Bladder microvascular endothelial cell (primary cell): ENCODE results near the gene CAMK2A. TPM values are rescaled to one million over a fixed set of nuclear protein-coding genes. Genes with fewer than 3 reads are reported as not detected.

ENCODE experiments used
- total RNA-seq: library from RNA; depleted of rRNA; stranded (reverse); fragments of >200 nt; gene quantifications from 2 replicates; pipeline ENCODE4 v1.2.3, GENCODE V29; 2014

Gene CAMK2A
- total RNA-seq = not detected in 2 replicates

DNA sequence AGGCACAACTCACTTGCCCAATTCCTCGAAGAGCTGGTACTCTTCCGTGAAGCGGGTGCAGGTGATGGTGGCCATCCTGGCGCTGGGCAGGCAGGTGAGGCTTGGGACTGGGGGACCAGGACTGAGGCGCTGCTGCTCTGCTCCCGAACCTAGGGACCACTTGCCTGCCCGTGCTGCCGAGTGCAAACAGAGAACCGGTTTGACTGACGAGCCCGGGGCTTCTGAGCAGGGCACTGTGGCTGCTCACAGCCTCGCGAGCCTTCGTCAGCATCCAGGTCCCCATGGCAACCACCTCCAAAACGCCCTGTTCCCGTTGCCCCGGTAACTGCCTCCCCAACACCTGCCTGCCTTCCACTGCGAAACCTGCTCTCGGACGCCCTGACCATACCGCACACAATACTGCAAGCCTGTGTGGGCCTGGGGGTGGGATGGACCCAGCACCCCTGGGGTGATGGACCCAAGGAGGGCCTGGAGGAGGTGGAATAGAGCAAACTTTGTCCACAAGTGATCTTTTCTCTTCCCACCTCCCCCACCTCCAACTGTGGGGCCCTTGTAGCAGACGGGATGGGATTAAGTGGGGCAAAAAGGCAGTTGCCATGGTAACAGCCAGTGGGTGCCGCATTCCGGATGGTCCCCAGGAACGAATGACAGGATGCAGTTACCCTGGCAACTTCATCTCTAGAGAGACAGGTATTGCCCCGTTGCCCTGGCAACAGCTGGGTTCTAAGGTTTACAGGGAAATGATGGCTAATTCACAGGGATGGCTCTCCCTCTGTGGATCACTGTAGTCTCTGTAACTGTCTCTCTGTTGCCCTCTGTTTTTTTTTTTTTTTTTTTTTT, at the start of gene CAMK2A:
Gene CAMK2A, minus strand, starts transcription at position 223 of the 840 bp plus-strand sequence. Its CDS starts 148 bp downstream, at position 75.

DNA sequence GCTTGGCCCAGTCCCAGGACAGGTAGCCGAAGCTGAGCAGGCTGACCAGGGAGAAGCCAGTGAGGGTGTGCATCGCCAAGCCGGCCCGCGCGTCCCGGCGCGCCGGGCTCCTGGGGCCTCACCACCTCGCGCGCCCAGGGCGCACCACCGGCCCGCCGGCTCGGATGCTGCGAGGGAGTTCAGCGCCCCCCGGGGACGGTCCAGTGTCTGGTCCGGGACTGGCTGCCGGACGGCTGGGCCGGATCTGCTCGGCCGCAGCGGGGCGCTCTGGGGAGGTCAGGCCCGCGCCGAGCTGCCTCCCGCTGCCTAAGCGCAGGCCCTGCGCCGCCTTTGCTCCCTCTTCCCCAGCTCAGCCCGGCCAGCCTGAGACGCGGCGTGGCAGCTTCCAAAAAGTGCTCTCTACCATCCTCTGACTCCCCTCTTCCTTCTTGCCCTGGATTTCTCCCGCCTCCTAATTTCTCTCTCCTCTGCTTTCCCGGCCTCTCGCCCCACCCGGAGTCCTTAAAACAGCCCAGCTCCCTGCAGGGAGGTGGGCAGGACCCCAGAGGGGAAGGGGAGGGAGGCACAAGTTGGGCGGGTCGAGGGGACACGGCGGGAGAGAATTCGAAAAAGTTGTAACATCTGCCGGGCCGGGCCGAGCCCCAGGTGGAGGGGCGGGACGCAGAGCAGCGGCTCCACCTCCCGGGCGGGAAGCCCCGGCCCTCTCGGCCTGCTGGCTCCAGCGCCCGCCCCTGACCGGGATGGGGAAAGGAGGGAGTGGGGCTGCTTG, 12.9 kb upstream of the CAMK2A start, which contains the start of gene ARSI:
Gene ARSI, minus strand, starts transcription at position 605 of the 769 bp plus-strand sequence. Its CDS starts 532 bp downstream, at position 73.

DNA sequence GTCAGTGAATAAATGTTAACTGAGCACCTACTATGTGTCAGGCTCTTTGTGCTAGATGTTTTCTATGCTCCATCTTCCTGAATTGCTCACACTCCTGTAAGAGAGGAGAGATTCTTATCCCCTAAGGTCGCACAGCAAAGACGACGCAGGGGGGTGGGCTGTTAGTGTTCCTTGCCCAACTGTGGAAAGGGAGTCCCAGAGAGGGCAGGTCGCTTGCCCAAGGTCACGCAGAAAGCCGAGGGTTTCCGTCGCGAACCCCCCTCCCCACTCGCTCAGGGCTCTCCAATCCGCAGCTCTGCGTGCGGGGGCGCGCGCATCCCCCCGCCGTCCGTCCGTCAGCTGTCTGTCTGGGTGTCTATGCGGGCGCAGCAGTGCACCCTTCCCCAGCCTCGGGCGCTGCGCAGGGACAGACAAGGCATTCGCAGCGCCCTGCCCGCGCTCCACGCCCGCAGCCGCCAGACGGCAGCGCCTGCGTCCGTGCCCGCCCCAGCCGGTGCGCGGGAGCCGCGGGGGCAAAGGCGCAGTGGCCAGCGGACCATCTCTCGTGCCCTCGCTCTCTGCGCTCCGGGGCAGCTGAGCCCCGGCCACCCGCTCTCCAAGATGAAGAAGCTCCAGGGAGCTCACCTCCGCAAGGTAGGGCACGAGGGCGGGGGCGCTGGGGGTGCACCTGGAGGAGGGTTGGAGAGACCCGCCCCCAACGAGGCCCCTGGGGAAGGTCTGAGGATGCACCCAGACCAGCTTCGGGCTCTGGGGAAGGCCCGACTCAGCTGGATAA, 99.7 kb downstream of the CAMK2A start, which contains the start of gene SLC6A7:
Gene SLC6A7, plus strand, starts transcription at position 335 of the 775 bp plus-strand sequence. Its CDS starts 266 bp downstream, at position 601.

Other genes with a start within 250 kb of the CAMK2A start
- gene CSF1R, start 203.2 kb downstream of the CAMK2A start, total RNA-seq = not detected in 2 replicates
- 2.6 and 8.9 TPM in 2 replicates for gene PDGFRB, start 133.9 kb downstream of the CAMK2A start, total RNA-seq
- gene CDX1, start 123.0 kb downstream of the CAMK2A start, total RNA-seq = not detected in 2 replicates
- not detected in 2 replicates for gene SLC6A7, start 99.7 kb downstream of the CAMK2A start, total RNA-seq
- gene ARSI, start 13.1 kb upstream of the CAMK2A start, total RNA-seq = 0.16 and 0.63 TPM in 2 replicates
- 10.7 and 22.2 TPM in 2 replicates for gene TCOF1, start 67.9 kb upstream of the CAMK2A start, total RNA-seq
- 5.7 and 10.7 TPM in 2 replicates for gene CD74, start 123.1 kb upstream of the CAMK2A start, total RNA-seq
- 1,844 and 3,563 TPM in 2 replicates for gene RPS14, start 160.0 kb upstream of the CAMK2A start, total RNA-seq
- 33.5 and 57.0 TPM in 2 replicates for gene NDST1, start 218.4 kb upstream of the CAMK2A start, total RNA-seq